ENCODE data around the gene MOB2.

MOB2 gene

GRCh38 chr11:1471736-1472135, 14.8 kb downstream of the MOB2 start:
- ATAC-seq = no peak
- TF ChIP-seq GLIS3 (CRISPR knock-in tag; IDR thresholded peaks at IDR 0.05) (no peak), ESRRG (CRISPR knock-in tag; IDR thresholded peaks at IDR 0.05) (no peak), OSR1 (CRISPR knock-in tag; IDR thresholded peaks at IDR 0.05) (no peak), ARNTL (CRISPR knock-in tag; IDR thresholded peaks at IDR 0.05; ENCODE audit: borderline replicate concordance, low read depth) (no peak), ZFP3 (CRISPR knock-in tag; IDR thresholded peaks at IDR 0.05) (no peak), ISL1 (CRISPR knock-in tag; IDR thresholded peaks at IDR 0.05) (no peak), TCF4 (CRISPR knock-in tag; IDR thresholded peaks at IDR 0.05; ENCODE audit: borderline replicate concordance) (no peak), RARB (CRISPR knock-in tag; IDR thresholded peaks at IDR 0.05) (no peak), PATZ1 (CRISPR knock-in tag; IDR thresholded peaks at IDR 0.05; ENCODE audit: borderline replicate concordance) (no peak), ZNF70 (CRISPR knock-in tag; IDR thresholded peaks at IDR 0.05) (no peak), CREB5 (CRISPR knock-in tag; IDR thresholded peaks at IDR 0.05; ENCODE audit: low read depth) (no peak), ZNF565 (CRISPR knock-in tag; conservative IDR thresholded peaks at IDR 0.05; ENCODE audit: low read depth) (no peak), PPARA (CRISPR knock-in tag; IDR thresholded peaks at IDR 0.05; ENCODE audit: borderline replicate concordance) (no peak), ZC3H10 (CRISPR knock-in tag; IDR thresholded peaks at IDR 0.05) (no peak), SNAI2 (CRISPR knock-in tag; IDR thresholded peaks at IDR 0.05) (no peak)
- TF ChIP-seq, protein P1, sequence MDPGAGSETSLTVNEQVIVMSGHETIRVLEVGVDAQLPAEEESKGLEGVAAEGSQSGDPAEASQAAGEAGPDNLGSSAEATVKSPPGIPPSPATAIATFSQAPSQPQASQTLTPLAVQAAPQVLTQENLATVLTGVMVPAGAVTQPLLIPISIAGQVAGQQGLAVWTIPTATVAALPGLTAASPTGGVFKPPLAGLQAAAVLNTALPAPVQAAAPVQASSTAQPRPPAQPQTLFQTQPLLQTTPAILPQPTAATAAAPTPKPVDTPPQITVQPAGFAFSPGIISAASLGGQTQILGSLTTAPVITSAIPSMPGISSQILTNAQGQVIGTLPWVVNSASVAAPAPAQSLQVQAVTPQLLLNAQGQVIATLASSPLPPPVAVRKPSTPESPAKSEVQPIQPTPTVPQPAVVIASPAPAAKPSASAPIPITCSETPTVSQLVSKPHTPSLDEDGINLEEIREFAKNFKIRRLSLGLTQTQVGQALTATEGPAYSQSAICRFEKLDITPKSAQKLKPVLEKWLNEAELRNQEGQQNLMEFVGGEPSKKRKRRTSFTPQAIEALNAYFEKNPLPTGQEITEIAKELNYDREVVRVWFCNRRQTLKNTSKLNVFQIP (CRISPR knock-in tag; IDR thresholded peaks at IDR 0.05; ENCODE audit: borderline replicate concordance, low read depth) = no peak

- TF ChIP-seq ZC3H10 (CRISPR knock-in tag; IDR thresholded peaks at IDR 0.05) (no peak), CSDC2 (CRISPR knock-in tag; IDR thresholded peaks at IDR 0.05) (no peak), ZNF8 (CRISPR knock-in tag; IDR thresholded peaks at IDR 0.05) (no peak), ZFP3 (CRISPR knock-in tag; IDR thresholded peaks at IDR 0.05) (no peak), BACH2 (CRISPR knock-in tag; IDR thresholded peaks at IDR 0.05; ENCODE audit: borderline replicate concordance) (no peak), RARB (CRISPR knock-in tag; IDR thresholded peaks at IDR 0.05) (no peak), GLIS3 (CRISPR knock-in tag; IDR thresholded peaks at IDR 0.05) (no peak), CREB5 (CRISPR knock-in tag; IDR thresholded peaks at IDR 0.05; ENCODE audit: low read depth) (no peak), ESRRG (CRISPR knock-in tag; IDR thresholded peaks at IDR 0.05) (no peak), ZFP30 (CRISPR knock-in tag; IDR thresholded peaks at IDR 0.05) (no peak), SNAI2 (CRISPR knock-in tag; IDR thresholded peaks at IDR 0.05) (no peak), TOX (CRISPR knock-in tag; IDR thresholded peaks at IDR 0.05; ENCODE audit: borderline replicate concordance) (no peak), PPARA (CRISPR knock-in tag; IDR thresholded peaks at IDR 0.05; ENCODE audit: borderline replicate concordance) (no peak), ARNTL (CRISPR knock-in tag; IDR thresholded peaks at IDR 0.05; ENCODE audit: borderline replicate concordance, low read depth) (no peak), ISL1 (CRISPR knock-in tag; IDR thresholded peaks at IDR 0.05) (no peak), OSR1 (CRISPR knock-in tag; IDR thresholded peaks at IDR 0.05) (no peak), PATZ1 (CRISPR knock-in tag; IDR thresholded peaks at IDR 0.05; ENCODE audit: borderline replicate concordance) (no peak), ZNF565 (CRISPR knock-in tag; conservative IDR thresholded peaks at IDR 0.05; ENCODE audit: low read depth) (no peak)
- TF ChIP-seq, protein P1 (CRISPR knock-in tag; IDR thresholded peaks at IDR 0.05; ENCODE audit: borderline replicate concordance, low read depth) = no peak
- TF ChIP-seq, protein P2, sequence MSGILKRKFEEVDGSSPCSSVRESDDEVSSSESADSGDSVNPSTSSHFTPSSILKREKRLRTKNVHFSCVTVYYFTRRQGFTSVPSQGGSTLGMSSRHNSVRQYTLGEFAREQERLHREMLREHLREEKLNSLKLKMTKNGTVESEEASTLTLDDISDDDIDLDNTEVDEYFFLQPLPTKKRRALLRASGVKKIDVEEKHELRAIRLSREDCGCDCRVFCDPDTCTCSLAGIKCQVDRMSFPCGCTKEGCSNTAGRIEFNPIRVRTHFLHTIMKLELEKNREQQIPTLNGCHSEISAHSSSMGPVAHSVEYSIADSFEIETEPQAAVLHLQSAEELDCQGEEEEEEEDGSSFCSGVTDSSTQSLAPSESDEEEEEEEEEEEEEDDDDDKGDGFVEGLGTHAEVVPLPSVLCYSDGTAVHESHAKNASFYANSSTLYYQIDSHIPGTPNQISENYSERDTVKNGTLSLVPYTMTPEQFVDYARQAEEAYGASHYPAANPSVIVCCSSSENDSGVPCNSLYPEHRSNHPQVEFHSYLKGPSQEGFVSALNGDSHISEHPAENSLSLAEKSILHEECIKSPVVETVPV (CRISPR knock-in tag; IDR thresholded peaks at IDR 0.05) = no peak
- ATAC-seq = no peak
Measured at GRCh38 chr11:1470681-1471611, 15.6 kb downstream of the MOB2 start.
